NCI-H2107 treated with DMSO at 0.1 percent for 48 hours (cell line): ENCODE data around the gene RNASEH2B.

Experiments
- DNase-seq: peaks from one replicate; lab custom pipeline; 2025; ENCODE audit not compliant: unreplicated experiment; lab: John Stamatoyannopoulos, UW

The RNASEH2B gene

GRCh38 chr13:50907781-50908180, 1.8 kb upstream of the RNASEH2B start:
- DNase-seq: no peak

- DNase-seq: no peak
Observed at GRCh38 chr13:50908371-50908770, 1.2 kb upstream of the RNASEH2B start.

- no peak for DNase-seq
Observed at GRCh38 chr13:50910485-50910805, 854 bp downstream of the RNASEH2B start.

- DNase-seq: peak; percentile 48
Observed at GRCh38 chr13:50911081-50911631, 1.6 kb downstream of the RNASEH2B start.

GRCh38 chr13:50911937-50912795, 2.6 kb downstream of the RNASEH2B start:
- peak; percentile 86 for DNase-seq

GRCh38 chr13:50912851-50913250, 3.3 kb downstream of the RNASEH2B start:
- no peak for DNase-seq

GRCh38 chr13:50914176-50914700, 4.6 kb downstream of the RNASEH2B start:
- no peak for DNase-seq

GRCh38 chr13:50914848-50915247, 5.3 kb downstream of the RNASEH2B start:
- no peak for DNase-seq

- DNase-seq: no peak
Observed at GRCh38 chr13:50915565-50915964, 6.0 kb downstream of the RNASEH2B start.

GRCh38 chr13:50916701-50917184, 7.2 kb downstream of the RNASEH2B start:
- DNase-seq: no peak

GRCh38 chr13:50917572-50917971, 8.0 kb downstream of the RNASEH2B start:
- DNase-seq: no peak

- DNase-seq: no peak
Observed at GRCh38 chr13:50918567-50918966, 9.0 kb downstream of the RNASEH2B start.

- no peak for DNase-seq
Observed at GRCh38 chr13:50919277-50919676, 9.7 kb downstream of the RNASEH2B start.

GRCh38 chr13:50921706-50922105, 12.1 kb downstream of the RNASEH2B start:
- no peak for DNase-seq

- no peak for DNase-seq
Observed at GRCh38 chr13:50923272-50923671, 13.7 kb downstream of the RNASEH2B start.

GRCh38 chr13:50924025-50924424, 14.4 kb downstream of the RNASEH2B start:
- no peak for DNase-seq

- DNase-seq: no peak
Observed at GRCh38 chr13:50927701-50928100, 18.1 kb downstream of the RNASEH2B start.

GRCh38 chr13:50928102-50928501, 18.5 kb downstream of the RNASEH2B start:
- no peak for DNase-seq

- DNase-seq: no peak
Observed at GRCh38 chr13:50928659-50929462, 19.3 kb downstream of the RNASEH2B start.

- DNase-seq: no peak
Observed at GRCh38 chr13:50932091-50932490, 22.5 kb downstream of the RNASEH2B start.

GRCh38 chr13:50934735-50935435, 25.3 kb downstream of the RNASEH2B start:
- DNase-seq: no peak
